ENCODE data around the gene C11orf98.
A peak's percentile ranks its signal among the peaks of the same experiment; 100 is the strongest.

Gene C11orf98

DNA sequence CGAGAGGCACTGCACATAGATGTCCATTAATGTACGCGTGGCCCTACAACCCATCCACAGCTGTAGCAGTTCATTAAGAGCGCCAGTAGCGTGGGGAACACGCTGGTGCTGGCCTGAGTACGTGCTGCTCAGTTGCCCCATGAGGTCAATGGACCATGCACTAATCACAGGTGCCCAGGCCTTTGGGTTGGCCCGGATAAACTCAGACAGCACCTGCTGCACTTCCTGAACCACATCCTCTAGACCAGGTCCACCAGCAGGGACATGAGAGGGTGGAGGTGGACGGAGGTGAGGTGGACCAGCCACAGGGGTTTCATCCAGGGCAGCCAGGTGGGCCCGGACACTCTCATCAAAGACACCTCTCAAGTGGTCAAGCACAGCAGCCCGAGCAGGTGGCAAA is 15.5 kb downstream of the C11orf98 start:
- peaks cover 15% of the 10 kb centered on the region for H3K36me3 Mint-ChIP-seq (ENCODE audit: low read depth)
- H3K27ac Mint-ChIP-seq: peak overlapping the region; percentile 63
- no peak overlapping the region for H3K4me3 Mint-ChIP-seq
- no peak for DNase-seq
- H3K9me3 Mint-ChIP-seq: no peaks in the 10 kb centered on the region
- no peaks in the 10 kb centered on the region for H3K27me3 Mint-ChIP-seq
- no peak for ATAC-seq
- peaks cover 42% of the 10 kb centered on the region for H3K4me1 Mint-ChIP-seq

DNA sequence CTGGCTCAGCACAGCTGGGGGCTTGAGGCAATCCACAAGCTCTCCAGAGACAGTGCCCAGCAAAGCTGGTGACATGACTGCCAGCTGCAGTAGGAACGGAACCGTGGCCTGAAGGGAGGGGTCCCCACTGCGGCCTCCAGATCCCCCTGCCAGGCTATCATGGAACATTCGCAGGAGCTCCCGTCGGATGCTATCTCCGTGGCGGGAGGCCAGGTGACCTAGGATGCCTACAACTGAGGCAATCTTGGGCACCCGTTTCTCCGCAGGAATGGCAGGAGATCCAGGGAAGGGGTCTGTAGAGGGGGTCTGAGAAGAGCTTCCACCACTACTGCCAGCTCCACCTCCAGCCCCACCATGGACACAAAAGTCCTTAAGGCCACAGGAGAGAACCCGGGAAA is 16.0 kb downstream of the C11orf98 start:
- Mint-ChIP-seq H3K4me1 (peaks cover 42% of the 10 kb centered on the region), H3K27ac (no peak overlapping the region), H3K27me3 (no peaks in the 10 kb centered on the region), H3K36me3 (ENCODE audit: low read depth) (peaks cover 21% of the 10 kb centered on the region), H3K4me3 (no peak overlapping the region), H3K9me3 (no peaks in the 10 kb centered on the region)
- no peak for DNase-seq
- no peak for ATAC-seq

DNA sequence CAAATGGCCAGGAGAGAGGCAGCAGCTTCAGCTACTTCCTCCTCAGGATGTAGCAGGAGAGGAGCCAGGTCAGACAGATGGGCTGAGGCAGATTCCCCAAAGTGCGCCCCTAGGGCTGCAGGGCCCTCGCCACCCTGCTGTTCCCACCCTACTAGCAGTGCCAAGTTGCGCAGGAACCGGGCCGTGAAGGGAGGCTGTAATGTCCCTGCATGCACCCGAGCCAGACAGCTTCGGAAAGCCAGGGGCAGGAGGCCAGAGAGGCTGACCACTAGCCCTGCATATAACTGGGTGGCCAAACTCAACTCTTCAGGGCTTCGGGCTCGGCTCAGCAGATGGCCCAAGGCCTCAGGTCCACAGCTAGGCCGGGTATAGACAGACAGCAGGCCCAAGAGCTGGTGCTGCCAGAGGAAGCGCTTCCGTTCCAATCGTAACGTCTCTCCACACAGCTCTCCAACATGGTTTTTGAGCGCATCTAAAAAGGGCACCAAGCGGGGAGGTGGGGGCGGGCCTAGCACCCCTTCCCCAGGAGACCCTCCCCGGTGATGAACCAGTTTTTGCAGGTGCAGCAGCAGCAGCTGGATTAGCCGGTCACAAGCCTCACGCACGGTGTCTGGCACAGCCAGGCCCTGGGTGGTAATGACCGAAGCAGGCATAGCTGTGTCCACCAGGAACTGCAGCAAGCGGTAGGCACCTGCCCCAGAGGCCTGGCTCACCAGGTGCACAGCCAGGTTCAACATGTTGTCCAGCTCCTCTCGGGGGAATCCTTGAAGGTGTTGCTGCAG is 16.6 kb downstream of the C11orf98 start:
- peaks cover 21% of the 10 kb centered on the region for H3K36me3 Mint-ChIP-seq (ENCODE audit: low read depth)
- DNase-seq: no peak
- no peaks in the 10 kb centered on the region for H3K9me3 Mint-ChIP-seq
- peak overlapping the region; percentile 18 for H3K27ac Mint-ChIP-seq
- no peak for ATAC-seq
- peaks cover 39% of the 10 kb centered on the region for H3K4me1 Mint-ChIP-seq
- H3K27me3 Mint-ChIP-seq: no peaks in the 10 kb centered on the region
- no peak overlapping the region for H3K4me3 Mint-ChIP-seq

DNA sequence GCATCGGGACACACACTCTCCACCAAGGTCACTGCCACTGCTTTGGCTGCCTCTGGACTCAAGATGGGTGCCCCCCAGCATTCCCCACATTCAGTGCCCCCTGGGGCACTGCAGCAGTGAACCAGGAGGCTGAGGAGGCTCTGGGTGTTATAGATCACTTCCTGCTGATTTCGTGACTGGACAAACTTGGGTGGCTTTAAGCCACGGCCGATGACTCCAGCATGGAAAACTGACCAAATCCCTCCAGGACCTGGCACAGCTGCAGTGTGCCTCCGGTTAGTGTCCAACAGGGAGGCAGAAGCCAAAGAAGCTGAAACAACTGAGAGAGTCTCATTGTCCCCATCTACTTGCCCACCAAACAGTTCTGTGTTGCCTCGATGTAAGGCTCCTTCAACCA is 17.4 kb downstream of the C11orf98 start:
- ATAC-seq: no peak

GRCh38 chr11:62646825-62647608 is 18.0 kb downstream of the C11orf98 start:
- Mint-ChIP-seq H3K4me3 (peak overlapping the region; percentile 97), H3K36me3 (ENCODE audit: low read depth) (peaks cover 25% of the 10 kb centered on the region), H3K9me3 (no peaks in the 10 kb centered on the region), H3K27me3 (no peaks in the 10 kb centered on the region), H3K27ac (peak overlapping the region; percentile 95), H3K4me1 (peaks cover 33% of the 10 kb centered on the region)
- DNase-seq (no peak), ATAC-seq (no peak)

More for the DNA sequence above, 17.4 kb downstream of the C11orf98 start:
- peak overlapping the region; percentile 18 for H3K27ac Mint-ChIP-seq
- no peak overlapping the region for H3K4me3 Mint-ChIP-seq
- no peak for DNase-seq
- H3K9me3 Mint-ChIP-seq: no peaks in the 10 kb centered on the region
- peaks cover 26% of the 10 kb centered on the region for H3K36me3 Mint-ChIP-seq (ENCODE audit: low read depth)
- H3K27me3 Mint-ChIP-seq: no peaks in the 10 kb centered on the region
- peaks cover 37% of the 10 kb centered on the region for H3K4me1 Mint-ChIP-seq

- Mint-ChIP-seq H3K4me3 (peak within 1 kb of the TSS; percentile 97), H3K27me3 (no peaks in the 10 kb centered on the region), H3K36me3 (ENCODE audit: low read depth) (peaks cover 25% of the 10 kb centered on the region), H3K27ac (peak within 1 kb of the TSS; percentile 95), H3K9me3 (no peaks in the 10 kb centered on the region), H3K4me1 (peaks cover 34% of the 10 kb centered on the region)
- DNase-seq: peak; percentile 99
- ATAC-seq: peak; percentile 96
Measured at GRCh38 chr11:62645946-62646824, 18.8 kb downstream of the C11orf98 start, which contains the start of gene GANAB. Gene GANAB, minus strand, starts transcription at chr11:62646613. Its CDS starts 14 bp downstream, at chr11:62646599.

DNA sequence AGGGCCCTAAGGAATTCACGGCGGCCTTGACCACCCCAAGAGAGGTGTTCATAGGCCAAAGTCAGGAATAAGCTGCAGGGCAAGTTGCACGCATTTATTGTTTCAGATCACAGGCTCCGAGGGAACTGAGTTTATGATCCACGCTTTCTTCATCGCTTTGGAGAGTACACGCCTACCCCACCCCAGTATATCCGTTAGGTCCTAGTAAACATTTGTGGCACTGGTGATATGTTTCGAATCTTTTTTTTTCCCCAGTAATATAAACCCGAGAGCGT is 19.4 kb downstream of the C11orf98 start:
- ATAC-seq: no peak
- peaks cover 25% of the 10 kb centered on the region for H3K36me3 Mint-ChIP-seq (ENCODE audit: low read depth)
- DNase-seq: no peak

DNA sequence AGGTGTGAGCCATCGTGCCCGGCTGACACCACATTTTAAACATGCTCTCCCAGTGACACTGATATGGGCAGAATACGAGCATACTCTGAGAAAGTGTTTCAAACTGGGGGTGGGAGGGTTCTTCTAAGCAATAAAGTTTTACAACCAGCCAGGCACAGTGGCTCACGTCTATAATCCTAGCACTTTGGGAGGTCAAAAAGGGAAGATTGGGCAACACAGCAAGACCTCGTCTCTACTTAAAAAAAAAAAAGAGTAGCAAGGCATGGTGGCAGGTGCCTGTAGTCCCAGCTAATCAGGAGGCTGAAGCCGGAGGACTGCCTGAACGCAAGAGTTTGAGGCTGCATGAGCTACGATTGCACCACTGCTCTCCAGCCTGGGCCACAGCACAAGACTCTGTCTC is 20.8 kb downstream of the C11orf98 start:
- Mint-ChIP-seq H3K27ac (peak overlapping the region; percentile 57), H3K27me3 (no peaks in the 10 kb centered on the region), H3K36me3 (ENCODE audit: low read depth) (peaks cover 29% of the 10 kb centered on the region), H3K4me3 (peak overlapping the region; percentile 46), H3K9me3 (no peaks in the 10 kb centered on the region), H3K4me1 (peaks cover 48% of the 10 kb centered on the region)
- DNase-seq (no peak), ATAC-seq (no peak)

More for the DNA sequence above, 19.4 kb downstream of the C11orf98 start:
- H3K4me1 Mint-ChIP-seq: peaks cover 37% of the 10 kb centered on the region
- H3K4me3 Mint-ChIP-seq: peak overlapping the region; percentile 97
- H3K9me3 Mint-ChIP-seq: no peaks in the 10 kb centered on the region
- H3K27me3 Mint-ChIP-seq: no peaks in the 10 kb centered on the region
- H3K27ac Mint-ChIP-seq: peak overlapping the region; percentile 95

GRCh38 chr11:62632492-62632891 is 32.5 kb downstream of the C11orf98 start:
- Mint-ChIP-seq H3K27ac (no peak overlapping the region), H3K9me3 (no peaks in the 10 kb centered on the region), H3K4me3 (no peak overlapping the region), H3K4me1 (peaks cover 14% of the 10 kb centered on the region), H3K27me3 (no peaks in the 10 kb centered on the region), H3K36me3 (ENCODE audit: low read depth) (peaks cover 72% of the 10 kb centered on the region)
- no peak for ATAC-seq
- DNase-seq: no peak

DNA sequence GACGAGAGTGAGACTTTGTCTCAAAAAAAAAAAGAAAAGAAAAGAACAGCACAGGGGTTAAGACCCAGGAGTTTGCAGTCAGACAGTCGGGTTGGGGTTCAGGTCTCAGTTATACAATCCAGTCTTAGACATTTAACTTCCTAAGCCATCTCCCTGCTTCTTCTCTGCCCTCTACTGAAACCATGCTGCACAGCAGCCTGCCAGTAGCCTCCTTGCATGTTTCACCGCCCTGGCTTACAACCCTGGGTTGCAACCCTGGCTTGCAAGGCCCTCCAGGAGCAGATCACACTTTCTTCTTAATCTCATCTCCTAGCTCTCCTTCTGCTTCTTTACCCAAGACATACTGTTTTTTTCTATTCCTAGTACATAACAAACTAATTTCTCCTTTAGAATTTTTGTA is 37.3 kb downstream of the C11orf98 start:
- DNase-seq (no peak), ATAC-seq (no peak)
- Mint-ChIP-seq H3K36me3 (ENCODE audit: low read depth) (peaks cover 57% of the 10 kb centered on the region), H3K4me1 (peaks cover 3% of the 10 kb centered on the region), H3K9me3 (no peaks in the 10 kb centered on the region), H3K27me3 (no peaks in the 10 kb centered on the region), H3K4me3 (no peak overlapping the region), H3K27ac (peak overlapping the region; percentile 32)

GRCh38 chr11:62622476-62623089 is 42.4 kb downstream of the C11orf98 start:
- DNase-seq: no peak
- Mint-ChIP-seq H3K9me3 (no peaks in the 10 kb centered on the region), H3K27ac (peak overlapping the region; percentile 97), H3K4me1 (peaks cover 28% of the 10 kb centered on the region), H3K27me3 (no peaks in the 10 kb centered on the region), H3K36me3 (ENCODE audit: low read depth) (peaks cover 36% of the 10 kb centered on the region), H3K4me3 (peak overlapping the region; percentile 97)
- ATAC-seq: no peak

- Mint-ChIP-seq H3K4me1 (peaks cover 28% of the 10 kb centered on the region), H3K9me3 (no peaks in the 10 kb centered on the region), H3K4me3 (peak within 1 kb of the TSS; percentile 97), H3K36me3 (ENCODE audit: low read depth) (peaks cover 32% of the 10 kb centered on the region), H3K27ac (peak within 1 kb of the TSS; percentile 97), H3K27me3 (no peaks in the 10 kb centered on the region)
- DNase-seq (peak; percentile 98), ATAC-seq (peak; percentile 96)
Measured at GRCh38 chr11:62621567-62622470, 43.2 kb downstream of the C11orf98 start, which contains the start of gene B3GAT3. Gene B3GAT3, minus strand, starts transcription at chr11:62621986. Its CDS starts 39 bp downstream, at chr11:62621947.

DNA sequence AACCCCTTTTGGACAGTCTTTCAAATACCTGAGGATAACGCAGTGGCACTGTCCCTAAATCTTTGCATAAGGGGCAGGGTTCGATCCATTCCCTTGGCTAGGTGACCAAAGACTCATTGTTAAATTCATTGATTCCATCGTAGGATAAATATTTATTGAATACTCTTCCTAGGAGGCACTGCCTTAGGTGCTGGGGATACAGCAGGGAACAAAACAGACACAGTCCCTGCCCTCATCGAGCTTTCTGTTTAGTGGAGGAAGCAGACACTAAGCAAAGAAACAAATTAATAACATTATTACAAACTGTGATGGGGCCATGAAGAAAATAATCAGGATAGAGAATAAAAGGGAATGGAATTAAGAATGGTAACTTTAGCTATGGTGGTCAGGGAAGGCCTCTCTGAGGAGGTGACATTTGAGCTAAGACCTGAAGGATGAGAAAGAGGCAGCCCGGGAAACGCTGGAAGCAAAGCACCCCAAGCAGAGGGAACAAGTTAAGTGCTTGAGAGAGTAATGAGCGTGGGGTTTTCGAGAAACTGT is 43.9 kb downstream of the C11orf98 start:
- Mint-ChIP-seq H3K36me3 (ENCODE audit: low read depth) (peaks cover 30% of the 10 kb centered on the region), H3K4me1 (peaks cover 28% of the 10 kb centered on the region), H3K4me3 (peak overlapping the region; percentile 97), H3K9me3 (no peaks in the 10 kb centered on the region), H3K27me3 (no peaks in the 10 kb centered on the region), H3K27ac (peak overlapping the region; percentile 95)
- ATAC-seq (no peak), DNase-seq (no peak)
